Loucy (cell line): ENCODE measurements around the gene ABCF3.
"Not testable (repeated sequence)": the region's sequence is repeated elsewhere in the genome, so short reads cannot be mapped to it uniquely, and the experiment has no call there.

Experiments used
- H2AFZ ChIP-seq: fragments of 200-600 bp; sonication (generic); 2 replicates; pipeline ENCODE4 v1.6.0; 2016; ENCODE audit warnings: antibody characterized with exemption, mild to moderate bottlenecking, low read length, moderate library complexity
- H3F3A ChIP-seq: fragments of 200-600 bp; 2 replicates; pipeline ENCODE4 v1.6.0; 2016; ENCODE audit warnings: antibody characterized with exemption, low read depth, mild to moderate bottlenecking
- H3K27me3 ChIP-seq: fragments of 200-600 bp; sonication (generic); 2 replicates; pipeline ENCODE4 v1.6.1; 2014; ENCODE audit warnings: low read length, mild to moderate bottlenecking; ENCODE audit not compliant: insufficient read depth, poor library complexity, severe bottlenecking
- H3K36me3 ChIP-seq: fragments of 200-600 bp; sonication (generic); 2 replicates; pipeline ENCODE4 v1.6.1; 2016; ENCODE audit warnings: low read length; ENCODE audit not compliant: insufficient read depth
- H3K4me1 ChIP-seq: fragments of 200-600 bp; sonication (generic); 2 replicates; pipeline ENCODE4 v1.5.1; 2014; ENCODE audit warnings: low read length, mild to moderate bottlenecking; ENCODE audit not compliant: insufficient read depth, poor library complexity, severe bottlenecking
- H3K4me2 ChIP-seq: fragments of 200-600 bp; sonication (generic); 2 replicates; pipeline ENCODE4 v1.6.0; 2014; ENCODE audit warnings: antibody characterized with exemption, low read length, low read depth, mild to moderate bottlenecking; ENCODE audit not compliant: poor library complexity, severe bottlenecking
- H3K4me3 ChIP-seq: fragments of 200-600 bp; sonication (generic); 2 replicates; pipeline ENCODE4 v1.5.1; 2014; ENCODE audit warnings: low read length, mild to moderate bottlenecking, mixed read lengths; ENCODE audit not compliant: poor library complexity, severe bottlenecking
- H3K79me2 ChIP-seq: fragments of 200-600 bp; sonication (generic); 2 replicates; pipeline ENCODE4 v1.6.1; 2014; ENCODE audit warnings: low read length; ENCODE audit not compliant: insufficient read depth
- H3K9ac ChIP-seq: fragments of 200-600 bp; sonication (generic); 2 replicates; pipeline ENCODE4 v1.6.0; 2014; ENCODE audit warnings: mild to moderate bottlenecking, low read depth, low read length, moderate library complexity; ENCODE audit not compliant: poor library complexity, severe bottlenecking
- H3K9me2 ChIP-seq: fragments of 200-600 bp; sonication (generic); replicated peaks from 2 replicates; pipeline ENCODE4 v1.6.1; 2016; ENCODE audit warnings: low read depth, low read length, mixed read lengths
- H3K9me3 ChIP-seq: fragments of 200-600 bp; sonication (generic); 2 replicates; pipeline ENCODE4 v1.6.1; 2014; ENCODE audit warnings: mild to moderate bottlenecking, antibody characterized with exemption, low read length, low read depth; ENCODE audit not compliant: insufficient read depth
- H4K20me1 ChIP-seq: fragments of 200-600 bp; sonication (generic); 2 replicates; pipeline ENCODE4 v1.6.0; 2014; ENCODE audit warnings: antibody characterized with exemption, low read length, mild to moderate bottlenecking; ENCODE audit not compliant: insufficient read depth, poor library complexity, severe bottlenecking
- CTCF ChIP-seq: fragments of 200-600 bp; sonication (generic); conservative IDR thresholded peaks from 2 replicates; pipeline ENCODE4 v1.5.1; 2014; ENCODE audit warnings: mild to moderate bottlenecking, antibody characterized with exemption, low read length
- EZH2phosphoT487 ChIP-seq: fragments of 200-600 bp; IDR thresholded peaks from 2 replicates; pipeline ENCODE4 v1.6.1; 2018; ENCODE audit warnings: antibody characterized with exemption, mild to moderate bottlenecking, moderate library complexity, borderline replicate concordance

Gene ABCF3

DNA sequence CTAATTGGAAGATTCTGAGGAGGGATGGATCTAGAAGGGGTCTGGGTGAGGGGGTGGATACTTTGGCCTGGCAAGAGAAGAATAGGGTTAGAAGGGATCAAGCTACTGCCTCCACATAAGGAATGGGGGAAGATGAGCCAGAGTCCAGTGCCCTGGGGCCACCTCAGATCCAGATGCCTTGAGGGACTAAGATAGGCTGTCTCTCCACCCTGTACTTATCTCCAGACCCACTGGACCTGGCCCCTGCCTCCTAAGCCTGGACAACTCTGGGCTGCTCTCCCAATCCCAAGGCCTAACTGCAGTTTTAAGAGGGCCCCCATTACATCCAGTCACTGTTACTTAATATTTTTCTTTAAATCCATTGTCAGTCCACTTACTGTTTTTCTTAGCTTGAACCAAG, 28.8 kb upstream of the ABCF3 start:
- Histone ChIP-seq H3K36me3 (no peaks in the 10 kb centered on the region), H3F3A (peaks cover 10% of the 10 kb centered on the region), H3K9me3 (no peaks in the 10 kb centered on the region), H3K9ac (peak overlapping the region; percentile 87), H4K20me1 (peaks cover 33% of the 10 kb centered on the region), H3K4me3 (peak overlapping the region; percentile 83), H3K9me2 (no peaks in the 10 kb centered on the region), H2AFZ (no peak overlapping the region), H3K27me3 (no peaks in the 10 kb centered on the region), H3K4me2 (peak overlapping the region; percentile 96), H3K4me1 (peaks cover 36% of the 10 kb centered on the region), H3K79me2 (peaks cover 60% of the 10 kb centered on the region)
- no peak for TF ChIP-seq EZH2phosphoT487

DNA sequence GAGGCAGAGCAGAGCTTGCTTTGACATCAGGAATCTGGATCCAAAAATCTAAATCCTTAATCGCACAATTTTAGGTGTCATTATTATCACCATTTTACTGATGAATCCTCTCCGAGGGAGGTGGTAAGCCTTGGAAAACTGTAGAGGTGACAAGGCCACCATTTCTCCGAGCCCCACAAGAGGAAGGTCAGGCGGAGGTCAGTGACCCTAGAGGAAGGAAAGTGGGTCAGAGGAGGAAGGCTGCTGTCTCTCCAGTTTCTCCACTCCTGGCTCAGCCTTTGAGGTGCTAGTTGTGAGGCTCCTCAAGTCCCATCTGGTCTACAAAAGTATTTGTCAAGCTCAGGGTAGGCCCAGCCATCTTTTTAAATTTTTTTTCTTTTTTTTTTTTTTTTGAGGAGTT, 27.6 kb upstream of the ABCF3 start:
- H3F3A ChIP-seq = peaks cover 10% of the 10 kb centered on the region
- H4K20me1 ChIP-seq = peaks cover 34% of the 10 kb centered on the region
- H3K4me2 ChIP-seq = peak overlapping the region; percentile 96
- peak overlapping the region; percentile 83 for H3K4me3 ChIP-seq
- H3K9me2 ChIP-seq = no peaks in the 10 kb centered on the region
- no peaks in the 10 kb centered on the region for H3K27me3 ChIP-seq
- H3K4me1 ChIP-seq = peaks cover 36% of the 10 kb centered on the region
- H3K9me3 ChIP-seq = no peaks in the 10 kb centered on the region
- TF ChIP-seq EZH2phosphoT487 = no peak
- no peak for TF ChIP-seq CTCF
- H3K36me3 ChIP-seq = no peaks in the 10 kb centered on the region
- H2AFZ ChIP-seq = no peak overlapping the region
- peak overlapping the region; percentile 87 for H3K9ac ChIP-seq
- peaks cover 68% of the 10 kb centered on the region for H3K79me2 ChIP-seq

DNA sequence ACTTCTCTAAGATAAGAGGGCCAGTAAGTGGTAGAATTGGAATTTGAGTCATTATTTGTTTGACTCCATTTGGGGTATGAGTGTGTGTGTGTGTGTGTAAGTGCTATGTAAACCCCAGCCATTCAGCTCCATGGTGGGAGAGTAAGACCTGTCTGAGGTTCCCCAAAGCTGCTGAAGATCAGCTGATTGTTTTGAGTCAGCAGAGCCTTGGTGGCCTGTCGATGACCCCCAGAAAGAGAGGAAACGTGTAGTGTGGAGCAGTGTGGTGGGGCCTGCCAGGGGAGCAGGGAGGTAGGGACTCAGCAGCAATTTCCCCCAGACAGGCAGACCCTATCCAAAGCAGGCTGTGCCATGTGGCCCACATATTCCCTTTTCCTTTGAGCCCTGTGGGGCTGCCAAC, 25.5 kb upstream of the ABCF3 start:
- no peaks in the 10 kb centered on the region for H3K9me3 ChIP-seq
- H3K27me3 ChIP-seq = no peaks in the 10 kb centered on the region
- peak overlapping the region; percentile 34 for H3K9ac ChIP-seq
- peaks cover 37% of the 10 kb centered on the region for H4K20me1 ChIP-seq
- TF ChIP-seq CTCF (no peak), EZH2phosphoT487 (no peak)
- H3K4me2 ChIP-seq = peak overlapping the region; percentile 40
- no peak overlapping the region for H2AFZ ChIP-seq
- peaks cover 31% of the 10 kb centered on the region for H3K4me1 ChIP-seq
- H3K36me3 ChIP-seq = peaks cover 18% of the 10 kb centered on the region; the same call in 1 of the 2 replicates
- peak overlapping the region; percentile 4 for H3K4me3 ChIP-seq
- peaks cover 75% of the 10 kb centered on the region for H3K79me2 ChIP-seq
- H3F3A ChIP-seq = no peaks in the 10 kb centered on the region
- H3K9me2 ChIP-seq = no peaks in the 10 kb centered on the region

DNA sequence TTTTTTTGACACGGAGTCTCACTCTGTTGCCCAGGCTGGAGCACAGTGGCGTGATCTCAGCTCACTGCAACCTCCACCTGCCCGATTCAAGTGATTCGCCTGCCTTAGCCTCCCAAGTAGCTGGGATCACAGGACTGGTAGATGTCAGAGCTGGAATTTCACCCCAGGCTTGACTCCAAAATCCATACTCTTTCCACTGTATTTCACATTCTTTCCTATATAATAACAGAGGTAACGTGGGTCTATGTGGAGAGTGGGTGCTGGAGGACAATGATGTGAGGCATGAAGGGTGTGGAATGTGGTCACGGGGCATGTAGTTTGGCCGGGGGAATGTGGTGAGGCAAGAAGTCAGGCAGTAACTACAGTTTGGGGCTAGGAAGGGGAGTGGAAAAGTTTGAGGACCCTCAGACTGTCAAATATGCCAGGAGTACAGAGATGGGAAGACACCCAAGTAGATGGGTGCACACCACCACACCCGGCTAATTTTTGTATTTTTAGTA, 23.4 kb upstream of the ABCF3 start:
- H2AFZ ChIP-seq, H3K27me3 ChIP-seq, H3K4me3 ChIP-seq, H3F3A ChIP-seq, H3K4me2 ChIP-seq, H3K9ac ChIP-seq, H3K9me3 ChIP-seq, H3K9me2 ChIP-seq: not testable (repeated sequence)
- H3K36me3 ChIP-seq = peaks cover 39% of the 10 kb centered on the region; the same call in 1 of the 2 replicates
- H3K79me2 ChIP-seq = peaks cover 55% of the 10 kb centered on the region
- peaks cover 22% of the 10 kb centered on the region for H3K4me1 ChIP-seq
- H4K20me1 ChIP-seq = peaks cover 24% of the 10 kb centered on the region
